ACC112 (cell line): ENCODE measurements around the gene SLCO3A1.
"Not testable (repeated sequence)": the region's sequence is repeated elsewhere in the genome, so short reads cannot be mapped to it uniquely, and the experiment has no call there.

Source experiments
- H2AFZ ChIP-seq: fragments of 200-600 bp; sonication (generic); one replicate; pipeline ENCODE4 v1.6.0; 2017; ENCODE audit warnings: antibody characterized with exemption, low read length; ENCODE audit not compliant: unreplicated experiment
- H3K27ac ChIP-seq: fragments of 200-600 bp; sonication (generic); 2 replicates; pipeline ENCODE4 v1.5.1; 2014; ENCODE audit warnings: low read depth, mild to moderate bottlenecking, antibody characterized with exemption, low read length, moderate library complexity
- H3K27me3 ChIP-seq: fragments of 200-600 bp; sonication (generic); 2 replicates; pipeline ENCODE4 v1.6.1; 2014; ENCODE audit warnings: mild to moderate bottlenecking, antibody characterized with exemption, low read length, moderate library complexity, mixed read lengths; ENCODE audit not compliant: insufficient read depth
- H3K36me3 ChIP-seq: fragments of 200-600 bp; sonication (generic); 2 replicates; pipeline ENCODE4 v1.6.1; 2016; ENCODE audit warnings: mild to moderate bottlenecking, antibody characterized with exemption, low read length, moderate library complexity, mixed read lengths; ENCODE audit not compliant: insufficient read depth
- H3K4me1 ChIP-seq: fragments of 200-600 bp; sonication (generic); one replicate; pipeline ENCODE4 v1.6.1; 2016; ENCODE audit warnings: low read length, mixed read lengths; ENCODE audit not compliant: insufficient read depth, unreplicated experiment, control insufficient read depth
- H3K4me3 ChIP-seq: fragments of 200-600 bp; sonication (generic); 2 replicates; pipeline ENCODE4 v1.5.1; 2014; ENCODE audit warnings: mild to moderate bottlenecking, low read depth, low read length
- H3K79me2 ChIP-seq: fragments of 200-600 bp; sonication (generic); one replicate; pipeline ENCODE4 v1.6.0; 2016; ENCODE audit warnings: low read length; ENCODE audit not compliant: control insufficient read depth, unreplicated experiment, insufficient read depth

SLCO3A1 gene

GRCh38 chr15:91961357-91961756 lies 107.8 kb downstream of the SLCO3A1 start:
- H3K27me3 ChIP-seq = no peaks in the 10 kb centered on the region
- H2AFZ ChIP-seq = no peak overlapping the region
- H3K36me3 ChIP-seq = no peaks in the 10 kb centered on the region
- H3K4me3 ChIP-seq = no peak overlapping the region
- H3K4me1 ChIP-seq = peaks cover 18% of the 10 kb centered on the region
- no peak overlapping the region for H3K27ac ChIP-seq
- peaks cover 14% of the 10 kb centered on the region for H3K79me2 ChIP-seq

DNA sequence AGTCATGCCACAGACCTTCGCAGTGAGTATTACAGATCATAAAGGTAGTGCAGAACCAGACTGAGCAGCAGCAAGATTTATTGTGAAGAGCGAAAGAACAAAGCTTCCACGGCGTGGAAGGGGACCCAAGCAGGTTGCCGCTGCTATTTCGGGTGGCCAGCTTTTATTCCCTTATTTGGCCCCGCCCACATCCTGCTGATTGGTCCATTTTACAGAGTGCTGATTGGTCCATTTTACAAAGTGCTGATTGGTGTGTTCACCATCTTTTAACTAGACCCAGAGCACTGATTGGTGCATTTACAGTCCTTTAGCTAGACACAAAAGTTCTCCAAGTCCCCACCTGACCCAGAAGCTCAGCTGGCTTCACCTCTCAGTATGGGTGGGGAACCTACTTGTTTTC lies 110.2 kb downstream of the SLCO3A1 start:
- H3K27me3 ChIP-seq, H2AFZ ChIP-seq, H3K36me3 ChIP-seq, H3K27ac ChIP-seq, H3K4me3 ChIP-seq: not testable (repeated sequence)
- H3K4me1 ChIP-seq = peaks cover 25% of the 10 kb centered on the region
- H3K79me2 ChIP-seq = peaks cover 26% of the 10 kb centered on the region

DNA sequence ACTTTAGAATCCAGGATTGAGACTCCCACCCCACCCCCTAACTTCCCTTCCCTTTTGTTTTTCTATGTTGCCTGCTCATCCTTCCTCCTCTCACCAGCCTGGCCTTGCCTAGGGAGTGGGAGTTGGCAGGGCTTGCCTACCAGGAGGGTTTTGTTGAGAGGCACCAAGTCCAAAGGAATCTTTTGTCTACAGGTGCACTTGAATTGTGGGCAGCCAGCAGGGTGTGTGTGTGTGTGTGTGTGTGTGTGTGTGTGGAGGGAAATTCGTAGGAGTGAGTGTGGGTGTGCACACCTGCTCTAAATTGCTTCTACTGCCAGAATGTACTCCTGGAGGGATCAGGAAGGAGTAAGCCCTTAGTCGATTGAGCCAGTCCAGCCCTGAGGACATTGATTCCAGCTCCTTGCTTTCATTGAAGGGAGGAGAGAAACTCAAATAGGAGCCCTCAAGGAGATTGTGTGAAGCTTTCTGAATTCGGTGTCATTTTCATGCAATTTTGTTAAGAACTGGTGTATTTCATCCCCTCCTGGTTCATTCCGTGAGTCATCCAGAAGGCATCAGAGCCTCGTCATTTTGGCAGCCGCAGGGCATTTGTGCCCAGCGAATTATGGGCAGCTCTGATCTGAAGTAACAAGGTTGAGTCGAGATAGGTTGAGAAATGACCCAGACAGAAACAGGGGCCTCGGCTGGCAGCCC lies 112.1 kb downstream of the SLCO3A1 start:
- Histone ChIP-seq H3K4me1 (peaks cover 34% of the 10 kb centered on the region), H3K27me3 (no peaks in the 10 kb centered on the region), H3K79me2 (peaks cover 26% of the 10 kb centered on the region), H3K27ac (peak overlapping the region; percentile 85), H3K36me3 (no peaks in the 10 kb centered on the region), H2AFZ (peak overlapping the region; percentile 9), H3K4me3 (peak overlapping the region; percentile 50)

DNA sequence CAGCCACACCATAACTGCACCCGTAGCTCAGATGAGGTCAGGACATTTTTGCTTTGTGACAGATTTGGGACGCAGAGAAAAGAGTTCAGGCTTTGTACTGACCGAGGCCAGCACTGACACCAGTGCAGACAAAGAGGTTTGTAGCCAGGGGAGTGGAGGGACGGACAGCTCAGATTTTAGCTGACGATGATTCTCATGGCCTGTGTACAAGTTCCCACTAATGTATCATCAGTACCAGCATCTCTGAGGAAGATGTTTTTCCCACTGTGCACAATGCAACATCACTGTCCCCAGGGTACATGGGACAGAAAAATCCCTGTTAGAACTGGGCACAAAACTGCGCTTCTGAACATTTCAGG lies 112.7 kb downstream of the SLCO3A1 start:
- H3K27me3 ChIP-seq = no peaks in the 10 kb centered on the region
- H2AFZ ChIP-seq = peak overlapping the region; percentile 9
- H3K4me3 ChIP-seq = peak overlapping the region; percentile 44
- H3K36me3 ChIP-seq = no peaks in the 10 kb centered on the region
- H3K27ac ChIP-seq = peak overlapping the region; percentile 85
- H3K4me1 ChIP-seq = peaks cover 34% of the 10 kb centered on the region
- peaks cover 26% of the 10 kb centered on the region for H3K79me2 ChIP-seq

DNA sequence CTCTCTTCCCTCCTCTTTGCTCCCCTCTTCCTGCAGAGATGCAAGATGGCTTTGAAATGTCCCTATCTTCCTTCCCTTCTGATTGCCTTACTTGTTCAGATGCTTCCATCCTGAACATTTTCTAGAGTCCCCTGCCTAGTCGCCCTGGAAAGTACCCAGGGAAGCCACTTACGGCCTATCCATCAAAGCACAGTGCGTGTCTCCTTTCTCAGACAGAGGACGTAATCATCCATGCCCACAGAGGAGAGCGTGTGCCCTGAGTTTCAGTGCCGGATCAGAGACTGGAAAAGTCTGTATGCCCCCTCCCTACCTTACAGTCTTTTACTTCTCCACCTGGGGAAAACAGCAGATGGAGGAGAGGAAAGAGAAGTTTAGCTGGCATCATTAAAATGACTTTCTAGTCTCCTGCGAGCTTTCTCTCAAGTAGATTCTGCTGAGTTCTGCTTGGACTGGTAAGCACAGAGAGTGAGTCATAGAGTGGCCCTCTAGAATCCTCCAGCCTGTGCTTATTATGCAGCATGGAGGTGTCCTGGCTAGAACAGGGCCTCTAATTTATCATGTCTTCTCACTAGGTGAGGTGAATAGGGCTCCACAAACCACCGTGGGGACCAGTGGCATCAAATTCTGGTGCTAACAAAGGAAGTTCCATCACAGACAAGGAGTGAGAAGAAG lies 114.6 kb downstream of the SLCO3A1 start:
- H3K27me3 ChIP-seq = no peaks in the 10 kb centered on the region
- no peaks in the 10 kb centered on the region for H3K36me3 ChIP-seq
- H3K79me2 ChIP-seq = peaks cover 25% of the 10 kb centered on the region
- H3K27ac ChIP-seq = no peak overlapping the region
- no peak overlapping the region for H2AFZ ChIP-seq
- peaks cover 34% of the 10 kb centered on the region for H3K4me1 ChIP-seq
- no peak overlapping the region for H3K4me3 ChIP-seq

DNA sequence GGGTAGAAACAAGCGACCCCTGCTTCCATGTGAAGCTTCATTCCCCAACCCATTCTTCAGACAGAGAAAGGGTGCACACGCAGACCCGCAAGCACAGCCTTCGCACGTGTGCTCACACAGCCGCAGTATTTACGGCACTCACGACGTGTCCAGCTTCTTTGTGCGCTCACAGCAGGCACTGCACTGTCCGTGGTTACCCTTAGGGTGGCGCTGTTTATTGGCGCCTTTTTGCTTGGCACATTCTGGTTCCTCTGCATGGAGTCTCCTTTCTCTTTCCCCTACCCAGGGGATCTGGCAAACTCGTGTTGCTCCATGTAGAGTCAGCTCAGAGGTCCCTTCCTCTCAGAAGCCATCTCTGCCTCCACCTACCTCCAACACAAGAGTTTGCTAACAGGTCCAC lies 115.1 kb downstream of the SLCO3A1 start:
- Histone ChIP-seq H3K36me3 (no peaks in the 10 kb centered on the region), H3K79me2 (peaks cover 25% of the 10 kb centered on the region), H3K4me1 (peaks cover 34% of the 10 kb centered on the region), H3K27me3 (no peaks in the 10 kb centered on the region), H2AFZ (no peak overlapping the region), H3K4me3 (no peak overlapping the region), H3K27ac (no peak overlapping the region)

- Histone ChIP-seq H3K4me3 (no peak overlapping the region), H3K36me3 (no peaks in the 10 kb centered on the region), H3K4me1 (peaks cover 30% of the 10 kb centered on the region), H2AFZ (no peak overlapping the region), H3K27ac (no peak overlapping the region), H3K27me3 (no peaks in the 10 kb centered on the region), H3K79me2 (peaks cover 22% of the 10 kb centered on the region)
These were observed 116.6 kb downstream of the SLCO3A1 start for GRCh38 chr15:91970142-91970541.

DNA sequence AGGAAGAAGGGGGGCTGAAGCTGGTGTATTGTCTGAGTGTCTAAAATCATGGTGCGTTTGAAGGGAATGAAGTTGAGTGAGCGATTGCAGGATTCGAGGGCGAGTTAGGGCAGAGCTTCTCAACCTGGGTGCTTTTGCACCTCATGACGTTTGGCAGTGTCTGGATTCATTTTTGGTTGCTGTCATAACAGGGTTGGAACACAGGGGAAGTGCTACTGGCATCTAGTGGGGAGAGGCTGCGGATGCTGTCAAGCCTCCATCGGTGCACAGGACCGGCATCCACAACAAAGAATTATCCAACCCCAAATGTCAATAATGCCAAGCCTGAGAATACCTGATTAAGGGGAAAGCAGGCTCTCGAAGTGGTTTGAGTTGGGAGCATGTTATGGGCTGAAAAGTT lies 120.0 kb downstream of the SLCO3A1 start:
- no peaks in the 10 kb centered on the region for H3K27me3 ChIP-seq
- H3K4me1 ChIP-seq = peaks cover 10% of the 10 kb centered on the region
- no peaks in the 10 kb centered on the region for H3K36me3 ChIP-seq
- no peak overlapping the region for H3K4me3 ChIP-seq
- no peak overlapping the region for H2AFZ ChIP-seq
- no peak overlapping the region for H3K27ac ChIP-seq
- H3K79me2 ChIP-seq = peaks cover 3% of the 10 kb centered on the region

GRCh38 chr15:91974321-91974720 lies 120.8 kb downstream of the SLCO3A1 start:
- Histone ChIP-seq H3K36me3 (no peaks in the 10 kb centered on the region), H3K27me3 (no peaks in the 10 kb centered on the region), H3K27ac (no peak overlapping the region)

DNA sequence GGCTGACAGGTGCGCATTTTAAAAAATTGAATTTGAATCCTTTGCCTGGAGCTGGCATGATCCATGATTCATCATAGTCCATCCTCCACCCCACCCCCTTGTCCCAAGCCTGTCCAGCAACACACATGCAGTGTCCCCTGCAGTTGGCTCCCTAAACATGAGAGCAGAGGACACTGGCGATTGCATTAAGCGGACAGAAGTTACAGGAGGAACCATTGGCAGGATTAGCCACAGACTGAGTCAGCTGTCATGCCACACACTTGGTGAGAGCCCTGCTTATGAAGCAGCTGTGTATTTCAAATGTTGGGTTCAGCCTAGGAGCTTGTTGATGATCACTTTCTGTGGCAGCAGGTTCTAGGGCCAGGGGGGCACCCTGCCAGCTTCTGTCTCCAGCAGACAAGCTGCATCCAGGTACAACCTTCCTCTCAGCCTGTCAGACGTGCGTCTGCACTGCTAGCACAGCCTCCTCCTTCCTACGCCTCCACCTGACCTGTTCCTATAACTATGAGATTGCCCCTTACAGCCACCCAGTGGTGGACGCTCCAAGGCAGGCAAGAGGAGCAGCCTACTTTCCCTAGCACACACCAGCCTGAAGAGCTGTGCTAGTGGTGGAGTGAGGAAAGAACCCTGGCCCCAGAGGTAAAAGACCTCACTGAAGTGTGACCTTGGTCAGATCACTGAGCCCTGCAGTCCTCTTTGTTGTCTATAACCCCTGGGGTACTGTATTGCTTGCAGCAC lies 121.9 kb downstream of the SLCO3A1 start:
- Histone ChIP-seq H2AFZ (no peak overlapping the region), H3K4me3 (no peak overlapping the region), H3K27ac (no peak overlapping the region), H3K4me1 (no peaks in the 10 kb centered on the region), H3K36me3 (no peaks in the 10 kb centered on the region), H3K79me2 (peaks cover 3% of the 10 kb centered on the region), H3K27me3 (no peaks in the 10 kb centered on the region)

More at GRCh38 chr15:91974321-91974720, 120.8 kb downstream of the SLCO3A1 start:
- peaks cover 3% of the 10 kb centered on the region for H3K79me2 ChIP-seq
- no peak overlapping the region for H2AFZ ChIP-seq
- no peak overlapping the region for H3K4me3 ChIP-seq
- H3K4me1 ChIP-seq = peaks cover 10% of the 10 kb centered on the region
